22Rv1 (cell line): ENCODE measurements around the gene PACRG.

ENCODE experiments used
- H3K27ac ChIP-seq: fragments of 450-650 bp; 2 replicates; pipeline ENCODE4 v1.5.1; 2017
- CTCF ChIP-seq: fragments of 450-650 bp; IDR thresholded peaks from 2 replicates; pipeline ENCODE4 v1.5.1; 2017; ENCODE audit warnings: mild to moderate bottlenecking
- ZFX ChIP-seq: fragments of 450-650 bp; IDR thresholded peaks from 2 replicates; pipeline ENCODE4 v1.6.1; 2017; ENCODE audit warnings: antibody characterized with exemption, borderline replicate concordance

Gene PACRG

DNA sequence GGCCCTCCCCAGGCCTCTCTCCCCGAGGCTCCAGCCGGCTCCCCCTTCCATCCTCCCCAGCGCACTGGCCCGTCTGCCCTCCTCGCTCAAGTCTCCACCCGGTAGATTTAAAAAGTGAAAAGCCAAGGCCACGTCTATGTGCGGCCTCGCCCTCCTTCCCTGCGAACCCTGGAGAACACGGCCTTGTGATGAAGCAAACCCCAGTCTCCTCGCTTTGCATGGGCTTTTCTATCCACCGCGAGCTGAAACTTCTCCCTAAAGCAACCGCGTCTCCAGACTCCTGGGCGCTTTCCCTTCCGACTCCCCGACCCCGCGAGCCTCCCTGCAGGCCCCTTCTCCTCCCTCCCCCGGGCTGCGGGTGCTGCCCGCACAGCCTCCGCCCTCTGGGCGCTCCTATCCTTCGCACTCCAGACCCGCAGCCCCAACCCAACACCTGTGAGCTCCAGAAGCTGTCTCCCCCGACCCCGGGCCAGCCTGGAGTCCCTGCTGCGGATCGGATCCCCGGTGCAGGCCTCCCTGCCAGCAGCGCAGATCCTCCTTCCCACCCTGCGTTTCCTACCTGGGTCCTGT is 421.6 kb downstream of the PACRG start:
- H3K27ac ChIP-seq: no peak overlapping the region
- no peak for TF ChIP-seq ZFX
- no peak for TF ChIP-seq CTCF

GRCh38 chr6:163151212-163151611 is 423.4 kb downstream of the PACRG start:
- H3K27ac ChIP-seq: no peak overlapping the region
- TF ChIP-seq CTCF (no peak), ZFX (no peak)

DNA sequence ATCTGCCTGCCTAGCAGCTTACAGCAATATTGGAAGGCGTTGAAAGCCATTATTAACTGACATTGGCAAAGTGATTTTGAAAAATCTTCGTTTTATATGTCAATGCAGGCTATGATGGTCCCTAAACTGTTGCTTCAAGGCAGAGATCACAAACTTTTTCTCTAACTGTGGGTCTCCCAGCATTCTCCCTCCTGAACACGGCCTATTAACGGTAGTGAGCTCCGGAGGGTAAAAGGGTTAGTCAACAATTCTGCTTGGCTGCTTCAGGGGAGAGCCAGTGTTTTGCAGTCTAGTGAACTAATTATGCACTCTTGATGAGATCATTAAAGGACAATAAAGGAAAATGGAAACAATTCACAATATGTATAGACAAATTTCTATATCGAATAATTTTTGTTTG is 424.9 kb downstream of the PACRG start:
- no peak overlapping the region for H3K27ac ChIP-seq
- TF ChIP-seq CTCF (no peak), ZFX (no peak)

DNA sequence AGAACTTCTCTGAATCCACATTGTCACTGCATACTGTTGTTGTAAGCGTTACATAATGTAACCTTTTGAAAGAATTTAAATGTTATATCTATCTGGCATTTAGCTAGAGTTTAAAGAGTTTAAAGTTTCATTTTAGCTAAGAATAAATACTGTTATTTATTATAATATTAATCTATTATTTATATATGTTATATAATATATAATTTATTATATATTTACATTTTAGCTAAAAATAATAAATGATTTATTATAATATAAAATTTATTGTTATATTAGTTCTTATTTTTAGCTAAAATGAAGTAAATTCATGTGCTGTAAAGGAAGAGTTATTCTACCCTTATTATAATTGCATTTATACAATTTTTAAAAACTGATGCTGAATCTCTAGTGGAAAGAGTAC is 431.3 kb downstream of the PACRG start:
- TF ChIP-seq CTCF (no peak), ZFX (no peak)
- no peak overlapping the region for H3K27ac ChIP-seq

DNA sequence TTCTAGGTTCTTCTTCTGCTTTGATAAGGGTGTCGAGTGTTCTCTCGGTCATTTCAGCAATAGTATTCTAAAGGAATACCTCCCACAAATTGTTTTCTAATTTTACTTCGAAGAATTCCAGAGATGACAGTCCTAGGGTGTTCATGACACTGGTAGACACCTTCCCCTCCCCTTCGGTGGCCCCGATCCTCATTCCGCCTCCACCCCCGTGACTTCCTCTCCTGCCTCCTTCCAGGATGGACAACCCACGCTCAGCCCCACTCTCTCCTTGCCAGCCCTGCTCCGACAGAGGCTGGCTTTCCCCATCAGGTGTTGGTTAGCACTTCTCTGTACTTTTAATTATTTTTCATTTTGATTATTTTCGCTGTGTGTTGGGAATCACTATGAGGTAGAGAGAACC is 431.9 kb downstream of the PACRG start:
- TF ChIP-seq CTCF (no peak), ZFX (no peak)
- H3K27ac ChIP-seq: no peak overlapping the region

DNA sequence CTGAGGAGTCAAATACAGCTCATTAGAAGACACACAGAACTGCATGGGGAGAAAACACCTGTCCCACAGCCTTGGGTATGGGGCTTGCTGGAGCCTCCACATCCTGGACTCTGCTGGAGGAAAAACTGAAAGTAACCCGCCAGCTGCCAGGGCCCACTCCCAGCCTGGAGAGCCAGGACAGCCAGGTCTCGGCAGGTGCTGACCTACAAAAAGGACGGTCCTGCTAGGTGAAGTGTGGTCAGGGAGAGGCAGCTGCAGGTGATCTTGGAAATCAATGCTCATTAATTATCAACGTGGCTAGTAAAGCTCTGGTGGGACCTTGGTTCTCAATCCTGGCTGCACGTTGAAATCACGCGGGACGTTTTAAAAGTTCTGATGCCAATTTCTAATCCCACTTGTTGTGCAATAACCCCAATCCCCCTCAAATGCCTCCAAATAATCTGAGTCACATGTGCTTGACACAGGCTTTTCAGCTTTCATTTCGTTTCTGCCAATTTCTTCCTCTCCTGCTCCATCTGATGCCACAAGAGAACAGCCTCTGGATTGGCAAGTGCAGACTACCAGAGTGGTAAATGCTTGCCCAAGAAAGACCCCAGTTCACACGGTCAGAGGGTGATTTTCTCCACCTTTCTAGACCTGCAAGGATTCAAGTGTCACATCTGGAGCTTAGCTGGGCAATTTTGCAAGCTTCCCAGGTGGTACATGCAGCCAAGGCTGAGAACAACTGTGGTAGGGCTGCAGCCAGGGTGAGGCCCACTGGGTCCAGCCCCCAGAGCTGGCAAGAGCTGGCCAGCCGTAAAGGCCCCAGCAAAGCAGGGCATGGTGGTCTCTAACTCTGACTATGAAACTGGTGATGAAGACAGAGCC is 434.5 kb downstream of the PACRG start:
- TF ChIP-seq CTCF (no peak), ZFX (no peak)
- no peak overlapping the region for H3K27ac ChIP-seq

DNA sequence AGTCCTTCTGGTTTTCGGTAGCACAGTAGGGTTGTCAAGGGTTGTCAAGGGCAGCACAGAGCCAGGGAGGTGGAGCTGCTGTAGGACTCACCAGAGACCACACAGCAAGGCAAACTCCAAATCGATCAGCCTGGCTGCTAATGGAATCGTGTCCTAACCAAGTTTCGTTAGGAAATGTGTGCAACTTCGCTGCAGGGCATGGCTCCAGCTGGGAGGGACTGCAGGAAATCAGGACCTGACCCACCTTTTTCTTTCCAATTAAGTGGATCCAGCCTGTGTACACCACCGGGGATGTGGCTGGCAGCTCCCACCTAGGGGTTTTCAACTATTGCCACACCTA is 435.1 kb downstream of the PACRG start:
- TF ChIP-seq ZFX: no peak
- TF ChIP-seq CTCF: no peak
- no peak overlapping the region for H3K27ac ChIP-seq
